ENCODE results near the gene VSIR.

GRCh38 chr10:71720288-71720687 is 53.0 kb downstream of the VSIR start:
- TF ChIP-seq POLR2A (IDR thresholded peaks at IDR 0.05) (no peak), CTCF (IDR thresholded peaks at IDR 0.05) (no peak)

All from testis (tissue), 2 donors.